Loucy (cell line): Measurements from ENCODE around the gene CTXND2.

Experiments used
- H2AFZ ChIP-seq: fragments of 200-600 bp; sonication (generic); 2 replicates; pipeline ENCODE4 v1.6.0; 2016; ENCODE audit warnings: antibody characterized with exemption, mild to moderate bottlenecking, low read length, moderate library complexity
- H3F3A ChIP-seq: fragments of 200-600 bp; 2 replicates; pipeline ENCODE4 v1.6.0; 2016; ENCODE audit warnings: antibody characterized with exemption, low read depth, mild to moderate bottlenecking
- H3K27me3 ChIP-seq: fragments of 200-600 bp; sonication (generic); 2 replicates; pipeline ENCODE4 v1.6.1; 2014; ENCODE audit warnings: low read length, mild to moderate bottlenecking; ENCODE audit not compliant: insufficient read depth, poor library complexity, severe bottlenecking
- H3K36me3 ChIP-seq: fragments of 200-600 bp; sonication (generic); 2 replicates; pipeline ENCODE4 v1.6.1; 2016; ENCODE audit warnings: low read length; ENCODE audit not compliant: insufficient read depth
- H3K4me1 ChIP-seq: fragments of 200-600 bp; sonication (generic); 2 replicates; pipeline ENCODE4 v1.5.1; 2014; ENCODE audit warnings: low read length, mild to moderate bottlenecking; ENCODE audit not compliant: insufficient read depth, poor library complexity, severe bottlenecking
- H3K4me2 ChIP-seq: fragments of 200-600 bp; sonication (generic); 2 replicates; pipeline ENCODE4 v1.6.0; 2014; ENCODE audit warnings: antibody characterized with exemption, low read length, low read depth, mild to moderate bottlenecking; ENCODE audit not compliant: poor library complexity, severe bottlenecking
- H3K4me3 ChIP-seq: fragments of 200-600 bp; sonication (generic); 2 replicates; pipeline ENCODE4 v1.5.1; 2014; ENCODE audit warnings: low read length, mild to moderate bottlenecking, mixed read lengths; ENCODE audit not compliant: poor library complexity, severe bottlenecking
- H3K79me2 ChIP-seq: fragments of 200-600 bp; sonication (generic); 2 replicates; pipeline ENCODE4 v1.6.1; 2014; ENCODE audit warnings: low read length; ENCODE audit not compliant: insufficient read depth
- H3K9ac ChIP-seq: fragments of 200-600 bp; sonication (generic); 2 replicates; pipeline ENCODE4 v1.6.0; 2014; ENCODE audit warnings: mild to moderate bottlenecking, low read depth, low read length, moderate library complexity; ENCODE audit not compliant: poor library complexity, severe bottlenecking
- H3K9me2 ChIP-seq: fragments of 200-600 bp; sonication (generic); replicated peaks from 2 replicates; pipeline ENCODE4 v1.6.1; 2016; ENCODE audit warnings: low read depth, low read length, mixed read lengths
- H3K9me3 ChIP-seq: fragments of 200-600 bp; sonication (generic); 2 replicates; pipeline ENCODE4 v1.6.1; 2014; ENCODE audit warnings: mild to moderate bottlenecking, antibody characterized with exemption, low read length, low read depth; ENCODE audit not compliant: insufficient read depth
- H4K20me1 ChIP-seq: fragments of 200-600 bp; sonication (generic); 2 replicates; pipeline ENCODE4 v1.6.0; 2014; ENCODE audit warnings: antibody characterized with exemption, low read length, mild to moderate bottlenecking; ENCODE audit not compliant: insufficient read depth, poor library complexity, severe bottlenecking
- EZH2phosphoT487 ChIP-seq: fragments of 200-600 bp; IDR thresholded peaks from 2 replicates; pipeline ENCODE4 v1.6.1; 2018; ENCODE audit warnings: antibody characterized with exemption, mild to moderate bottlenecking, moderate library complexity, borderline replicate concordance
- TF ChIP-seq, protein P1 (sequence below): fragments of 200-600 bp; sonication (generic); conservative IDR thresholded peaks from 2 replicates; pipeline ENCODE4 v1.5.1; 2014; ENCODE audit warnings: mild to moderate bottlenecking, antibody characterized with exemption, low read length

Gene CTXND2

DNA sequence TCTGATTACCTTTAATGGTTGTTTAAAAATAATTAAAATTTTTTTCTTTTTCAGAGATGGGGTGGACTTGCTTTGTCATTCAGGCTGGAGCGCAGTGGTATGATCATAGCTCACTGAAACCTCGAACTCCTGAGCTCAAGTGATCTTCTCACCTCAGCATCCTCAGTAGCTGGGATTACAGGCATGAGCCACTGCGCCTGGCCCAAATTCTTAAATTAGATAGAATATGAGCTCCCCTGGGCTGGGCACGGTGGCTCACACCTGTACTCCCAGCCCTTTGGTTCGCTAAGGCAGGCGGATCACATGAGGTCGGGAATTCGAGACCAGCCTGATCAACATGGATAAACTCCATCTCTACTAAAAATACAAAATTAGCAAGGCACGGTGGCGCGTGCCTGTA, 70.7 kb downstream of the CTXND2 start:
- no peaks in the 10 kb centered on the region; the same call in 1 of the 2 replicates for H3F3A ChIP-seq
- H3K9me3 ChIP-seq, result no peaks in the 10 kb centered on the region
- H2AFZ ChIP-seq, result no peak overlapping the region
- H3K79me2 ChIP-seq, result no peaks in the 10 kb centered on the region
- H3K4me3 ChIP-seq, result no peak overlapping the region
- H3K4me1 ChIP-seq, result no peaks in the 10 kb centered on the region
- H3K36me3 ChIP-seq, result peaks cover 63% of the 10 kb centered on the region; the same call in 1 of the 2 replicates
- H3K9ac ChIP-seq, result no peak overlapping the region
- no peaks in the 10 kb centered on the region for H4K20me1 ChIP-seq
- H3K9me2 ChIP-seq, result no peaks in the 10 kb centered on the region
- TF ChIP-seq EZH2phosphoT487, result no peak
- TF ChIP-seq, protein P1, sequence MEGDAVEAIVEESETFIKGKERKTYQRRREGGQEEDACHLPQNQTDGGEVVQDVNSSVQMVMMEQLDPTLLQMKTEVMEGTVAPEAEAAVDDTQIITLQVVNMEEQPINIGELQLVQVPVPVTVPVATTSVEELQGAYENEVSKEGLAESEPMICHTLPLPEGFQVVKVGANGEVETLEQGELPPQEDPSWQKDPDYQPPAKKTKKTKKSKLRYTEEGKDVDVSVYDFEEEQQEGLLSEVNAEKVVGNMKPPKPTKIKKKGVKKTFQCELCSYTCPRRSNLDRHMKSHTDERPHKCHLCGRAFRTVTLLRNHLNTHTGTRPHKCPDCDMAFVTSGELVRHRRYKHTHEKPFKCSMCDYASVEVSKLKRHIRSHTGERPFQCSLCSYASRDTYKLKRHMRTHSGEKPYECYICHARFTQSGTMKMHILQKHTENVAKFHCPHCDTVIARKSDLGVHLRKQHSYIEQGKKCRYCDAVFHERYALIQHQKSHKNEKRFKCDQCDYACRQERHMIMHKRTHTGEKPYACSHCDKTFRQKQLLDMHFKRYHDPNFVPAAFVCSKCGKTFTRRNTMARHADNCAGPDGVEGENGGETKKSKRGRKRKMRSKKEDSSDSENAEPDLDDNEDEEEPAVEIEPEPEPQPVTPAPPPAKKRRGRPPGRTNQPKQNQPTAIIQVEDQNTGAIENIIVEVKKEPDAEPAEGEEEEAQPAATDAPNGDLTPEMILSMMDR, result no peak
- H3K27me3 ChIP-seq, result no peaks in the 10 kb centered on the region
- no peak overlapping the region for H3K4me2 ChIP-seq

DNA sequence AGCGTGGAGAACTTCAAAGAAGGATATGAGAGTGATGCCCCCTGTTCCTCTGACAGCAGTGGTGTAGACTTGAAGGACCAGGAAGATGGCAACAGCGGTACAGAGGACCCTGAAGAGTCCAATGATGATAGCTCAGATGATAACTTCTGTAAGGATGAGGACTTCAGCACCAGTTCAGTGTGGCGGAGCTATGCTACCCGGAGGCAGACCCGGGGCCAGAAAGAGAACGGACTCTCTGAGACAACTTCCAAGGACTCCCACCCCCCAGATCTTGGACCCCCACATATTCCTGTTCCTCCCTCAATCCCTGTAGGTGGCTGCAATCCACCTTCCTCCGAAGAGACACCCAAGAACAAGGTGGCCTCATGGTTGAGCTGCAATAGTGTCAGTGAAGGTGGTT, 73.7 kb downstream of the CTXND2 start:
- H3K4me3 ChIP-seq, result no peak overlapping the region
- H3K36me3 ChIP-seq, result peaks cover 71% of the 10 kb centered on the region

DNA sequence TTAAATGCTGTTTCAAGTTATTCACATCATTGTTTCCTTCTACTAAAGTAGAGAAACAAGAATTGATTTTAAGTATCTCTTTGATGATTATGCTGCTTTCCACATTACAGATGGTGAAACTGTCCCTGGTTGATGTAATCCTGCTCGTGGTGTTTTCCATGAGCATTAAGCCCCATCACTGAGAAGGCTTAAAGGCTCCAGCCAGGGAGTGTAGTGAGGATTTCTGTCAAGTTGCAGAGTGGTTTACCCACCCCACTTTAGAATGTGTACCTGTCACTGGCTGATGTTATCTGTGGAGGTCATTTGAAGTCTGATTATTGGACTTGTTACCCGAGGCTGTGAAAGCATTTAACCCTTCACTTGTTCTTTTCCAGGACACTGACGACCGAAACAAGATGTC, 74.8 kb downstream of the CTXND2 start:
- no peaks in the 10 kb centered on the region; the same call in 1 of the 2 replicates for H3F3A ChIP-seq
- H3K4me3 ChIP-seq, result no peak overlapping the region
- H3K27me3 ChIP-seq, result no peaks in the 10 kb centered on the region
- no peak overlapping the region for H3K9ac ChIP-seq
- H3K9me2 ChIP-seq, result no peaks in the 10 kb centered on the region
- H2AFZ ChIP-seq, result no peak overlapping the region
- no peaks in the 10 kb centered on the region for H3K4me1 ChIP-seq
- H3K4me2 ChIP-seq, result no peak overlapping the region
- TF ChIP-seq, protein P1, result no peak
- TF ChIP-seq EZH2phosphoT487, result no peak
- no peaks in the 10 kb centered on the region for H3K79me2 ChIP-seq
- H3K36me3 ChIP-seq, result peaks cover 78% of the 10 kb centered on the region
- no peaks in the 10 kb centered on the region for H3K9me3 ChIP-seq
- H4K20me1 ChIP-seq, result peaks cover 5% of the 10 kb centered on the region

More for the DNA sequence above, 73.7 kb downstream of the CTXND2 start:
- no peak overlapping the region for H2AFZ ChIP-seq
- H3K9ac ChIP-seq, result no peak overlapping the region
- H3K9me3 ChIP-seq, result no peaks in the 10 kb centered on the region
- no peaks in the 10 kb centered on the region for H3K9me2 ChIP-seq
- no peaks in the 10 kb centered on the region for H3K79me2 ChIP-seq
- no peaks in the 10 kb centered on the region for H3K27me3 ChIP-seq
- no peaks in the 10 kb centered on the region; the same call in 1 of the 2 replicates for H3F3A ChIP-seq
- TF ChIP-seq, protein P1, result no peak
- no peak for TF ChIP-seq EZH2phosphoT487
- H3K4me1 ChIP-seq, result no peaks in the 10 kb centered on the region
- no peaks in the 10 kb centered on the region for H4K20me1 ChIP-seq
- no peak overlapping the region for H3K4me2 ChIP-seq
